GM06990 (cell line): ENCODE measurements around the gene ABHD10.

ENCODE experiments used
- DNase-seq: peaks from one replicate; pipeline ENCODE4 v3.0.0-alpha.2; 2011; ENCODE audit not compliant: insufficient read length; ENCODE audit errors: extremely low read depth
- H3K27me3 ChIP-seq: replicated peaks from 2 replicates; pipeline ENCODE4 v1.6.0; 2011; ENCODE audit warnings: low read length; ENCODE audit not compliant: control insufficient read depth, insufficient read depth
- H3K36me3 ChIP-seq: 2 replicates; pipeline ENCODE4 v1.5.1; 2011; ENCODE audit warnings: low read length; ENCODE audit not compliant: control insufficient read depth, insufficient read depth
- H3K4me3 ChIP-seq: replicated peaks from 2 replicates; pipeline ENCODE4 v1.5.1; 2011; ENCODE audit warnings: low read depth, mild to moderate bottlenecking, control low read depth, low read length
- CTCF ChIP-seq: IDR thresholded peaks from 2 replicates; pipeline ENCODE4 v1.5.1; 2011; ENCODE audit warnings: low read length, control low read depth, mild to moderate bottlenecking, inconsistent platforms; ENCODE audit not compliant: insufficient read depth, poor library complexity, severe bottlenecking

The ABHD10 gene

GRCh38 chr3:111955876-111956275 lies 22.9 kb upstream of the ABHD10 start:
- Histone ChIP-seq H3K27me3 (no peaks in the 10 kb centered on the region), H3K4me3 (no peak overlapping the region), H3K36me3 (no peaks in the 10 kb centered on the region)
- TF ChIP-seq CTCF, result no peak
- no peak for DNase-seq

GRCh38 chr3:111956449-111956848 lies 22.4 kb upstream of the ABHD10 start:
- no peaks in the 10 kb centered on the region for H3K36me3 ChIP-seq
- no peak overlapping the region for H3K4me3 ChIP-seq
- no peaks in the 10 kb centered on the region for H3K27me3 ChIP-seq
- no peak for DNase-seq
- no peak for TF ChIP-seq CTCF

GRCh38 chr3:111956995-111957734 lies 21.7 kb upstream of the ABHD10 start:
- H3K27me3 ChIP-seq, result no peaks in the 10 kb centered on the region
- H3K4me3 ChIP-seq, result no peak overlapping the region
- no peaks in the 10 kb centered on the region for H3K36me3 ChIP-seq
- no peak for DNase-seq
- TF ChIP-seq CTCF, result no peak

GRCh38 chr3:111961461-111962164 lies 17.2 kb upstream of the ABHD10 start:
- Histone ChIP-seq H3K27me3 (no peaks in the 10 kb centered on the region), H3K36me3 (no peaks in the 10 kb centered on the region), H3K4me3 (no peak overlapping the region)
- TF ChIP-seq CTCF, result no peak
- DNase-seq, result no peak

- TF ChIP-seq CTCF, result no peak
- no peak for DNase-seq
- Histone ChIP-seq H3K4me3 (no peak overlapping the region), H3K36me3 (no peaks in the 10 kb centered on the region), H3K27me3 (no peaks in the 10 kb centered on the region)
These were observed 15.4 kb upstream of the ABHD10 start for GRCh38 chr3:111963424-111963823.
